Activated CD8-positive, alpha-beta memory T cell treated with anti-CD3 and anti-CD28 coated beads for 36 hours (primary cell): ENCODE results near the gene CDH18. TPM values are rescaled to one million over a fixed set of nuclear protein-coding genes. Genes with fewer than 3 reads are reported as not detected.
"Not testable (repeated sequence)": the region's sequence is repeated elsewhere in the genome, so short reads cannot be mapped to it uniquely, and the experiment has no call there.

Experiments
- CTCF ChIA-PET: fragments of 350-600 bp; sonication (Branson Sonifier 250); formaldehyde crosslinking; loops from one replicate; lab custom pipeline; 2021; ENCODE audit warnings: antibody characterized with exemption; lab: Charles Lee
- POLR2A ChIA-PET: fragments of 350-600 bp; sonication (Branson Sonifier 250); formaldehyde crosslinking; loops from one replicate; lab custom pipeline; 2021; ENCODE audit warnings: antibody characterized with exemption; lab: Charles Lee
- total RNA-seq, 2 experiments: library from RNA; stranded (reverse); gene quantifications; one replicate each; pipeline ENCODE4 v1.2.3, GENCODE V29; 2021

Gene CDH18
- total RNA-seq, 2 experiments from 2014 or later, result not detected

GRCh38 chr5:19874811-19875210, 113.2 kb downstream of the CDH18 start:
- CTCF ChIA-PET, result no interaction called here
- POLR2A ChIA-PET, result no interaction called here

GRCh38 chr5:19866090-19866450, 121.9 kb downstream of the CDH18 start:
- ChIA-PET POLR2A (no interaction called here), CTCF (no interaction called here)

- ChIA-PET CTCF (no interaction called here), POLR2A (no interaction called here)
Measured at GRCh38 chr5:19865336-19866089, 122.5 kb downstream of the CDH18 start.

DNA sequence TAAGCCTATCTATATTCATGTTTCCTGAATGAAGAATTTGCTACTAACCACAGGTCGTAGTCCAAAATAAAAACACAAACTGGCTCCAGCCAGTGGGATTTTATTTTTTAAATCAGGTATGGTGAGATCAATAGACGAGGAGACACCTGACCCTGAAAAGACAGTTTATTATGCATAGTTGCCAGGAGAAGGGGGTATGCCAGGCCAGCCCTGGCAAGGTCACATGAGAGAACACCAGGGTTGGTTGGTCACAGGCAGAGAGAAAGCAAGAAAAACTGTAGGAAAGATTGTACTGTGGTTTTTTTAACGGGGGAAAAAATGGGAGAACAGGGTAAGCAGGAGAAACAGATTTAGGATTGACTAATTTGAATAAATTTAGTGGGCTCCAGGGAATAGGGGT, 125.3 kb downstream of the CDH18 start:
- CTCF ChIA-PET, result no interaction called here
- POLR2A ChIA-PET, result no interaction called here

- ChIA-PET CTCF (no interaction called here), POLR2A (no interaction called here)
Measured at GRCh38 chr5:19859020-19859419, 129.0 kb downstream of the CDH18 start.

- CTCF ChIA-PET, result no interaction called here
- POLR2A ChIA-PET, result no interaction called here
Measured at GRCh38 chr5:19855931-19856330, 132.1 kb downstream of the CDH18 start.

DNA sequence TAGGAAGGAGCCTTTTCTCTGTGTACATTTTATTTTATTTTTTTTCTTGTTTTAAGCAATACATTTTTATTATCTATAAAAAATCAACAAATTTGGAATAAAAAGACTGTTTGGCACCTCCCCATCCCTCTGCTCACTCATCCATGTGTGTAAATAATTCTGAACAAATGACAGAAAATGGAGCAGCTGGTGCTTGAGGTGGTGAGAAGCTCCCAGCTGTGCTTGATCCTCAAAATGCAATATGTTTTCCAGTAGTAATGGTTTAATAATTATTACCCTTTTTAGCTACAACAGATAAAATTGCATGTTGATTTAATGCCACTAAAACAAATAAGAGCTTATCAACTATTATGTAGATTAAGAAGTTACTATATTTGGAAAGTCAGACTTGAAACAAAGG, 132.5 kb downstream of the CDH18 start:
- ChIA-PET CTCF (no interaction called here), POLR2A (no interaction called here)

DNA sequence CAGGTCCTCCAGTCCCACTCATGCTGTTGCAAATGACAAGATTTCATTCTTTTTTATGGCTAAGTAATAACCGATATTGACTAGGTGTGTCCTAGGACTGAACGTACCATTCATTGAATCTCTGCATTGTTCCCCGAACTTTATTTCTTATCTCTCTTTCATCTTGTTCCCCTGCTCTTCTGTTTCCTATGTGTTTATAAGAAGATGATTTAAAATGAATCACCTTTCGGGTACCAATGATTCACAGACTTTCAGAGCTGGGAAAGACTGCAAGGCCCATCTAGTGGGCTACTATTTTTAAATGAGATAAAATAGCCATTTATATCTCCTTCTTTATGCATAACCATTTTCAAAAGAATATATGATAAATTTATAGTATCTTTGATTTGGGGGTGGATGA, 133.0 kb downstream of the CDH18 start:
- POLR2A ChIA-PET, result no interaction called here
- CTCF ChIA-PET, result no interaction called here

GRCh38 chr5:19853616-19854240, 134.3 kb downstream of the CDH18 start:
- CTCF ChIA-PET, result no interaction called here
- POLR2A ChIA-PET, result no interaction called here

GRCh38 chr5:19837536-19838174, 150.3 kb downstream of the CDH18 start:
- CTCF ChIA-PET, result no interaction called here
- POLR2A ChIA-PET, result no interaction called here

DNA sequence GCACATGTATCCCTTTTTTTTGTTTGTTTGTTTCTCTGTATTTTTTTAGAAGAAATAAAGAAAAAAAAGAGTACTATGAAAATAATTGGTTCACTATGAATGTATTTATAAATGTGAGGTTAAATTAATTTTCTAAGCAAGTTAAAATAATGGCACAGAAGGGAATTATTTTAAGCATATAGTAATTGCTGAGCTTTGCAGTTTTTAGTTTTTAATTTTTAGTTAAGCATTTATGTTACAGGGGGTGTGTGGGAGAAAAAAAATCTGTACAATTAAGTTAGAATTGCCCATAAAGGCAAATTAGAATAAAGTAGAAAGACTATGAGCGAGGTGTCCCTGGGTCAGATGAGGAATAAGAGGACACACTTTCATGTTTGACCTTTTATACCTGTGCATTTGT, 152.6 kb downstream of the CDH18 start:
- ChIA-PET CTCF (no interaction called here), POLR2A (no interaction called here)

DNA sequence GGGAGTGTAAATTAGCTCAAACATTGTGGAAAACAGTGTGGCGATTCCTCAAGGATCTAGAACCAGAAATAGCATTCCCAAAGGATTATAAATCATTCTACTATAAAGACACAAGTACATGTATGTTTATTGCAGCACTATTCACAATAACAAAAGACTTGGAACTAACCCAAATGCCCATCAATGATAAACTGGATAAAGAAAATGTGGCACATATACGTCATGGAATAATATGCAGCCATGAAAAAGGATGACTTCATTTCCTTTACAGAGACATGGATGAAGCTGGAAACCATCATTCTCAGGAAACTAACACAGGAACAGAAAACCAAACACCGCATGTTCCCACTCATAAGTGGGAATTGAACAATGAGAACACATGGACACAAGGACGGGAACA, 175.3 kb downstream of the CDH18 start:
- CTCF ChIA-PET, POLR2A ChIA-PET: not testable (repeated sequence)

DNA sequence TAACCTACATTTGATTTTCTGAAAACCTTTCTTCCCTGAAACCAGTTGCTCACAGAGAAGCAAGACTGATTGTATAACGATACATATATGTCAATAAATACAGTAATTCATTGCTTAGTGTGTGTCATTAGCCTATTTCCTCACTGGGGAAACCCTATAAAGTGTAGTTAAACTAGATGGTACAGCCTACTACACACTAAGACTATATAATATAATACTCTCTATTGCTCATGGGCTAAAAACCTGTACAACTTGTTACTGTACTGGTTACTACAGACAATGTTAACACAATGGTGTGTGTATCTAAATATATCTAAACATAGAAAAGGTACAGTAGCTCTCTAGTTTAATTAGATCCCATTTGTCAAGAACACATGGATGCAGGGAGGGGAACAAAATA, 181.2 kb downstream of the CDH18 start:
- ChIA-PET CTCF (no interaction called here), POLR2A (no interaction called here)

GRCh38 chr5:19802686-19803085, 185.3 kb downstream of the CDH18 start:
- CTCF ChIA-PET, result no interaction called here
- POLR2A ChIA-PET, result no interaction called here

- ChIA-PET POLR2A (no interaction called here), CTCF (no interaction called here)
Measured at GRCh38 chr5:19795218-19795617, 192.8 kb downstream of the CDH18 start.

- POLR2A ChIA-PET, result no interaction called here
- CTCF ChIA-PET, result interaction anchor here (0.5 kb wide), 1 partner anchor 206 kb away, joined by 3 read pairs; no protein-coding TSS in a partner anchor
Measured at GRCh38 chr5:19790829-19791466, 197.1 kb downstream of the CDH18 start.

GRCh38 chr5:19782566-19782965, 205.4 kb downstream of the CDH18 start:
- ChIA-PET CTCF (no interaction called here), POLR2A (no interaction called here)

GRCh38 chr5:19777363-19777762, 210.6 kb downstream of the CDH18 start:
- ChIA-PET POLR2A (no interaction called here), CTCF (no interaction called here)

DNA sequence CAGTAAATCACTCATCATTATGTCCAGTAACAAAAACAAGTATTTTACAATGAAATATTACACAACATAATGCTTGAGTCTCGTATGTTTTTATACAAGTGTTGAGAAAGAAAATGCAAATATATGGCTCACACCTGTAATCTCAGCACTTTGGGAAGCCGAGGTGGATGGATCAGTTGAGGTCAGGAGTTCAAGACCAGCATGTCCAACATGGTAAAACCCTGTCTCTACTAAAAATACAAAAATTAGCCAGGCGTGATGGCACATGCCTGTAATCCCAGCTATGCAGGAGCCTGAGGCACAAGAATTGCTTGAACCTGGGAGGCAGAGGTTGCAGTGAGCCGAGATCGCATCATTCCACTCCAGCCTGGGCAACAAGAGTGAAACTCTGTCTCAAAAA, 211.1 kb downstream of the CDH18 start:
- CTCF ChIA-PET, result not testable (repeated sequence)

GRCh38 chr5:19771174-19771835, 216.7 kb downstream of the CDH18 start:
- POLR2A ChIA-PET, result no interaction called here
- CTCF ChIA-PET, result no interaction called here

More for the DNA sequence above, 211.1 kb downstream of the CDH18 start:
- POLR2A ChIA-PET, result not testable (repeated sequence)
